ENCODE measurements around the gene NCAPD2.

DNA sequence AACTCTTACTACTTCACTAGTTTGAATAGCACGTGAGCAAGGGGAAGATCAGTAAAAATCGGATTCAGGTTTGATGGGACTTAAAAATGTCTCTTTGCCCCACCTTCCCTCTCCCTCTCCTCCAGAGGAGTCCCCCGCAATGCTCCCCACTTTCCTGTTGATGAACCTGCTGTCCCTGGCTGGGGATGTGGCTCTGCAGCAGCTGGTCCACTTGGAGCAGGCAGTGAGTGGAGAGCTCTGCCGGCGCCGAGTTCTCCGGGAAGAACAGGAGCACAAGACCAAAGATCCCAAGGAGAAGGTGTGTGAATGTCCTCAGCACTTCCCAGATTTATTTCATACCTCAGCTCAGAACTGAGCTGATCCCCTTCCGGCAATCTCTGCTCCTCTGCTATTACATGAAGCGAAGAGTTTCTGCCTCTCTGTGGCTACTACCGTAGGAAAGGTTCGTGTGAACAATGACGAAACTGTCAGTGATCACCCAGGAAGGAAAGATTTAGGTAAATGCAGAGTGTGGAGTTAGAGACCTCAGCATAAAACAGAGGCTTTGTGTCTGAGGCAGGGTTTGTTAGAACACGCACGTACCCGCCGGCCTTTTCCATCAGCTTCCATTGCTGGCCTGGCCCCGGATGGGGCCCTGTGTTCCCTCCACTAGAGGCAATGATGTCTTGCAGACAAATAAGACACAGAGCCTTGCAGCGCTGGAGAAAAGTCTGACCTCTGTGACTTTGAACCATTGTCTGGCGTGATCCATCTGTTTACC, 33.0 kb downstream of the NCAPD2 start:
- no peak for TF ChIP-seq POLR2A (IDR thresholded peaks at IDR 0.05; ENCODE audit: low read depth, low read length)
- TF ChIP-seq, protein P1, sequence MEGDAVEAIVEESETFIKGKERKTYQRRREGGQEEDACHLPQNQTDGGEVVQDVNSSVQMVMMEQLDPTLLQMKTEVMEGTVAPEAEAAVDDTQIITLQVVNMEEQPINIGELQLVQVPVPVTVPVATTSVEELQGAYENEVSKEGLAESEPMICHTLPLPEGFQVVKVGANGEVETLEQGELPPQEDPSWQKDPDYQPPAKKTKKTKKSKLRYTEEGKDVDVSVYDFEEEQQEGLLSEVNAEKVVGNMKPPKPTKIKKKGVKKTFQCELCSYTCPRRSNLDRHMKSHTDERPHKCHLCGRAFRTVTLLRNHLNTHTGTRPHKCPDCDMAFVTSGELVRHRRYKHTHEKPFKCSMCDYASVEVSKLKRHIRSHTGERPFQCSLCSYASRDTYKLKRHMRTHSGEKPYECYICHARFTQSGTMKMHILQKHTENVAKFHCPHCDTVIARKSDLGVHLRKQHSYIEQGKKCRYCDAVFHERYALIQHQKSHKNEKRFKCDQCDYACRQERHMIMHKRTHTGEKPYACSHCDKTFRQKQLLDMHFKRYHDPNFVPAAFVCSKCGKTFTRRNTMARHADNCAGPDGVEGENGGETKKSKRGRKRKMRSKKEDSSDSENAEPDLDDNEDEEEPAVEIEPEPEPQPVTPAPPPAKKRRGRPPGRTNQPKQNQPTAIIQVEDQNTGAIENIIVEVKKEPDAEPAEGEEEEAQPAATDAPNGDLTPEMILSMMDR (IDR thresholded peaks at IDR 0.05; ENCODE audit: extremely low read depth in 1 of 2, insufficient read depth in 1 of 2, low read depth in 1 of 2, low read length in 2 of 2): no peak
- TF ChIP-seq, protein P2, sequence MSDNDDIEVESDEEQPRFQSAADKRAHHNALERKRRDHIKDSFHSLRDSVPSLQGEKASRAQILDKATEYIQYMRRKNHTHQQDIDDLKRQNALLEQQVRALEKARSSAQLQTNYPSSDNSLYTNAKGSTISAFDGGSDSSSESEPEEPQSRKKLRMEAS (IDR thresholded peaks at IDR 0.05; ENCODE audit: insufficient read depth, insufficient read length): no peak

All from endothelial cell of umbilical vein (primary cell).